Caki2 (cell line): ENCODE data around the gene TENT5A. TPM values are rescaled to one million over a fixed set of nuclear protein-coding genes. Genes with fewer than 3 reads are reported as not detected.
A peak's percentile ranks its signal among the peaks of the same experiment; 100 is the strongest.
"Not testable (repeated sequence)": the region's sequence is repeated elsewhere in the genome, so short reads cannot be mapped to it uniquely, and the experiment has no call there.

Experiments used
- DNase-seq: peaks from one replicate; pipeline ENCODE4 v3.0.0-alpha.2; 2015; ENCODE audit warnings: low read depth
- in situ Hi-C: cut with HindIII; loops from 2 replicates; pipeline ENCODE4 v1.10.0; 2016; ENCODE audit warnings: low sequenced_read_pairs, low pct_unique_long_range_greater_than_20kb, mixed read lengths
- total RNA-seq: library from RNA; depleted of rRNA; stranded (reverse); fragments of >200 nt; shearing (Covaris generic); gene quantifications from 2 replicates; pipeline ENCODE4 v1.2.3, GENCODE V29; 2014; ENCODE audit warnings: low replicate concordance

The TENT5A gene
- total RNA-seq, 1 experiment from 2014 or later, result 4.0 TPM

DNA sequence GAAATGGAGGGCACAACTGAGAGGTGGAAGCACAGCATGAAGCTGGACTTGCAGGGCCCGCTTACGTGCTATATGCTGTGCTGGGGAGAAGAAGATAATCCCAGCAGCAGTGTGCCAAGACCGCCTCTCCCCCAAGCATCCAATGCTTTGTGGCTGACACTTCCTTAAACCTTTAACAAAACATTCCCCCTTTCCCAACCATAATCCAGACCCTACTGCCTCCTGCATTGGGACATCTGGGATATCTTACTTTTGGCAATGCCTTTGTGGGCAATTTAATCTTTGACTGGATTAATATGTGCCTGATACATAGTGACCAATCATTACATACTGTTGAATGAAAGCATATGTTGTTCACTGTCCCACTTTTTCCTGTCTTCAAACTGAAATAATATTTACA, 3.1 kb upstream of the TENT5A start:
- in situ Hi-C loops, result no loop called here
- no peak for DNase-seq

DNA sequence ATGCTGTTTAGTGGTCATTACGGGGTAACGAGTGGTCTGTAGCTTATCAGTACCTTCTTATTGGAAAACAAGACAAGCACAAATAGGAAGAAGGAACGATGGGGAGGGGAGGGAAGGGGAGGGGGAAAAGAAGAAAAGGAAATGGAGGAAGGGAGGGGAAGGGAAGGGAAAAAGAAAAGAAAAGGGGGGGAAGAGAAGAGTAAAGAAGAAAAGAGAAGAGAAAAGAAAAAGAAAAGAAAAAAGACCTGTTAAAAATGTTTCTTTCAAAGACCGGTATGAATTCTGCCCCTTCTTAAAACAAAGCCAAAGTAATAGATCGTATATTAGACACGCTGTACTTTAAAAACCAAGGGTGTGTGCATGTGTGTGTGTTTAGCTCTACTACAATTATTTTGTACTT, 2.4 kb upstream of the TENT5A start:
- no peak for DNase-seq
- in situ Hi-C loops, result no loop called here

DNA sequence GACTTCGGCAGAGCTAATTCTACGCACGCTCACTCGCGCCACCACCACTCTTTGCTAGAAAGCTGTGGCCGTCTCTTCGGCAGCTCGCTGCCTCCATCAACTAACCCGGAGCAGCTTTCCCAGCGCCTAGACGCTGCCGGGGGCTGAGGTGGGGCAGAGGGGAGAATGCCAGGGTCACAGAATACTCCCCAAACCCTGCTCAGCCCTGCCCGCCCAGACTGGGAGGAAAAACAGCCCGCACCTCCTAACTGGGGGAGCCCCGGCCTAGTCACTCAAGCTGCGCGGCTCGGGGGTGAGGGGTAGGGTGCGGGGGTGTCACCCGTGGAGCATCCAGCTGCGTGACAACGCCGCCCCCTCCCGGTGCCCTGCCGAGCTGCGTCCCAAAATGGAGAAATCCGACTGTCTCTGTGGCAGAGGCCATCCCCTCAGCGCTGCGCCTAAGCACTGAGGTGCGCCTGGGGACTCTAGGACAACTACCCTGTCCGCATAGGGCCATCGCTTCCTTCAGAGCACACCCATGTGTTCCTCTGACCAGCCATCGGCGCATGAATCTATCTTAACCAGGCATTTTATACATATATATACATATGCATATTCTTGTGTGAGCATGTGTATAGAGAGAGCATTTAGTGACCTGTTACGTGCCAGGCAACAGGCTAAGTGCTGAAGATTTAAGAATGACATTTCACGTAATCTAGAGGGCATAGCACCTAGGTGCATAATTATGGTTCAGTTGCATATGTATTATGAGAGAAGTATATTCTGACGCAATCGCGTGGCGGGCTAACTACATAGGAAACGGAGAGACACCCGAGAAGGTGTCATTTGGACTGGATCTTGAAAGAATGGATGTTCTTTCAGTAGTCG, 1.5 kb upstream of the TENT5A start:
- no peak for DNase-seq
- in situ Hi-C loops, result no loop called here

DNA sequence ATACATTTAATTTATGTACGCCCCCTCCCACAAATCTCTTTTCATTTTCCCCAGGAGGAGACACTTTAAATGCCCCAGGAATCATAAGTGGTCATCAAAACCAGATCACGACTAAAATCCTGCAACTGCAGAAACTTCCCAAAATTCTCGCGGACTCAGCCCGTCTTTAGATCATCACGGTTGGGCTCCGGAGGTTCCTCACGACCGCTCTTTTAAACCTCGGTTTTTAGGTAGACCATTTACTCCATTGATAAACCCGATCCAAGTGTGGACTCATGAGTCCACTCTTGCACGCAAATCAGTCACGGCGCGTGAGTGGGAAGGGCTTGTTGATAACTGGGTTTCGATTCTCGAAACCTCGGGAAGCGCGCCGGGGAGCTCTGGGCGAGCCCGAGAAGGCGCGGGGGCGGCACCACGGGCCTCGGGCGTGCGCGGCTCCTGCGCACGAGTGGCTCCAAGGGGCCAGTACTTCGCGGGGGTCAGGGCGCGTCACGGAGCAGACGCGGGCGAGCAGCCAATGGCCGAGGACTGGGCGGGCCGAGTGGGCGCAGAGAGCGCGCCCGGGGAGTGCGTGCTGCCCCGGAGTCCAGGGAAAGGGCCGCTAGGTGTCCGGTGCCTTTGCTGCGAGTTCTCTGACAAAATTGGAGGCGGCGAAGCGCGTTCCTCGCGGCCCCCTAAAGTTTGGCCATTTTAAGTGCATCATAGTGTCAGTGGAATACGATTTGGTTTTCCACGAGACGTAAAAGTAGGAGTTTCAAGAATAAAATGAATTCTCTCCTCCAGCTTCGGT, 635 bp upstream of the TENT5A start:
- in situ Hi-C loops, result no loop called here
- peak; percentile 87 for DNase-seq

DNA sequence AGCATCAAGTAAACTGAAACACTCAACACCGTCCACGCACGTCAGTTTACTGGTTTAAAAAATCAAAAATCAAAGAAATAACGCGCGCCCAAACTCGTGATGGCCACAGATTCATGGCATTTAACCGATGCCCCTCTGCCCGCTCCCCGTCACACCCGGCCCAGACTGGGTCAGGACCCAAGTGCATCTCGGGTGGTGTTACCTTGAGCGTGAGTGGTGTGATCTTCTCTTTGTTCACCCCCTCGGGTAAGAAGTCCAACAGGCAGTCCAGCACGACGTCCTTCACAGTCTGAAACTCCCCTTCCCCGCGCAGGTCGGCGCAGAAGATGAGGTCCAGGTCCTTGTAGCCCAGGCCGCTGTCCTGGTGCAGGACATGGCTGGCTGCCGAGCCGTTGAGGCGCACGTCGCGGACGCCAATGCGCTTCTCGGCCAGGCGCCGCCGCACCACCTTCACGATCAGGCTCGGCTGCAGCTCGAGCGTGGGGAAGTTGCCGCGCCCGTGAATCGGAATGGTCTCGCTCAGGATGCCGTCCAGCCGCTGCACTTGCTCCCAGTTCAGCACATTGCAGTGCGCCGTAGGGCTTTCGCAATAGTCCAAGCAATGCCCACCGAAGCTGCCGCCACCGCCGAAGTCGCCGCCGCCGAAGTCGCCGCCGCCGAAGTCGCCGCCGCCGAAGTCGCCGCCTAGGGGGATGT, 945 bp downstream of the TENT5A start:
- in situ Hi-C loops, result no loop called here
- DNase-seq, result peak; percentile 39

DNA sequence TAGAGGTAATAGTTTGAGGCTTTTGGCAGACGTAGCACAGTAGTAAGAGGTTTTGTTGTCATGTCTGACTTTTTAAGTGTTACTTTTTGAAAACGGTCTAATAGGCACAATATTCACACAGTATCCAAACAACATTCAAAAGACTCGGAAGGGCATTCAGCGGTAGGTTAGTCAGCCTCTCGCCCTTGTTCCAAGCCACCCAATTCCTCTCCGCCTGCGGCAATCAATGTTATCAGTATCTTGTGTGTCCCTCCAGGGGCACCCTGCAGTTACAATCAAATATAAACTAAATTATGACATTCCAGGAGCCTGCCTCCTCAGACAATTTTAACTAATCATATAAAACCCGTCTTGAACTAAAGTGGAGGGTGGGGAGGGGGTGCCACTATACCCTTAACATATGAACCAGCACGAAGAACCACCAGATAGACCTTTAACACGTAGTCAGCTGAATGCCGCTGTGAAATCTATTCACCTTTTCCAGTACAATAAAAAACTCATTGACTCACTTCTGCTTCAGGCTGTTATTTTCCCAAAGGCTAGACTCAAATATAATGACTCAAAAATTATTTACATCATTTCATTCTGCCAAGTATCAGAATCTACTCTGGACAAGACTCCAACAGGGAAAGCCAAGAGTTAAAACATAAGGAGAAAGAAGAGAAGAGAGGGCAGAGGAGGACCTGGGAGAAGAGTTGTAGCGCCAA, 1.6 kb downstream of the TENT5A start:
- in situ Hi-C loops, result no loop called here

DNA sequence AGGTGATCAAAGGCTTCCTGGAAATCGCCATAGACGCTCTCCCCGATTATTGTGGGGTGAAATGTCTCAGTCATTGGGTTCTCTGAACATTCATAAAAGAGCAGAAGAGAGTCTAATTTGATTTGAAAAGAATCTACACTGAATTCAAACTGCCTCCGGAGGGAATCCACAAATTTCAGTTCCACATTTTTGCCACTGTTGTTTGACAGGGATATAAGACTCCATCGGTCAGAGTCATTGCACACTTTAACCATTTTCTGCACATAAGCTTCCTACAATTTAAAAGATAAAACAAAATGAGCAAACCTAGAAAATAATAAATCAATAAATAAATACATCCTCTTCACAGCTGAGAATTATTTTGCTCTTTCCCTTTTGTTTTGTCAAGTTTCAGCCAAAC, 2.3 kb downstream of the TENT5A start:
- no peak for DNase-seq
- in situ Hi-C loops, result no loop called here

More for the DNA sequence above, 1.6 kb downstream of the TENT5A start:
- no peak for DNase-seq

DNA sequence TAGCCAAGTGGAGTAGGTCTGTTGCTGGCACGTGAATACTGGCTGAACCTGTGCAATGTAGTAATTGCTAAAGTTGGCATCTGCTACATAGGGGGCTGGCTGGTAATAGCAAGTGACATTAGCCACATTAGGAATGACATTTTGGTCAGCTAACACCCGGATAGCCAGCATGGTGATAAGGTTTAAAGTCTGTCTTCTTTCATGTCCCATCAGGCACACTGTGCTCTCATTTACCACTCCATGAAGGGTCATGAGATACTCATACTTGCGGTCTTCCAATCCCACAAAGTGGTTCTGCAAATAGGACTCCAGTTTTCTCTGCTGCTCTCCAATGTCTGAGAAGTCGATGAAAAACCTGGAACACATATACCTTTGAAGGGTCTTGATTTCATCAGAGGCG, 2.8 kb downstream of the TENT5A start:
- in situ Hi-C loops, result no loop called here
- DNase-seq, result no peak

DNA sequence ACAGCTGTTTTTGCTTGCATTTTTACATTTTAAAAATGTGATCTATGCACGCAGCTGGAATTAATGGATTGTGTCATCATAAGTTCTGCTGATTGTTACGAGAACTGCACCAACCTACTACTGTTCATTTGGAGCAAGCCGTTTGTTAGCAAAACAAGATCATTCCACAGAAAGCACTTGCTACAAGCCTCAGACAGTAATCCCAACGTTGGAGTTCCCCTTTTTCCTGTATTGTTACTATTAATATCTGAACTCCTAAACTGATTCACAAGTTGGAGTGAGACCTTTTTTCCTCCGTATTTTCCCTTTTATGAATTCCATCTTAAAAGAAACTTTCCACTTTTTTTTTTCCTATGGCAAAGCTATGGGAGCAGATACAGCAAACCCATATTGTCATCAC, 3.5 kb downstream of the TENT5A start:
- in situ Hi-C loops, result no loop called here
- no peak for DNase-seq

DNA sequence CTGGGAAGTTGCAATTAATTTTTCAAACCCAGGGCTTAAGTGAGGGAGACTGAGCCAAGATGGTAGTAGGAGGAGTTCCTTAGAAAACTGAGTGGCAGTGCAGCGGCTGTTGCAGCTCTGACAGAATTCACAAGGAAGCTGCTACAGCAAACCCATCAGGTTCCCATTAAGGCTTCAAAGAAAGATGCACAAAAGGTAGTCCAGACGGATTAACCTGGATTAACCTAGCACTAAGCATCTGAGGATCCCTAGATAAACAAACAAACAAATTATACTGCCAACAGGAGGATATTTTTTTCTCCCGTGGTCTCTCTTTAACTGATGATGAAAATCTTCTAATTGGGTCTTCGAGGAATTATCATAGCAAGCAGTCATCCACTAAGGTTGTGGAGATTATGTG, 5.2 kb downstream of the TENT5A start:
- DNase-seq, result no peak
- in situ Hi-C loops, result no loop called here

DNA sequence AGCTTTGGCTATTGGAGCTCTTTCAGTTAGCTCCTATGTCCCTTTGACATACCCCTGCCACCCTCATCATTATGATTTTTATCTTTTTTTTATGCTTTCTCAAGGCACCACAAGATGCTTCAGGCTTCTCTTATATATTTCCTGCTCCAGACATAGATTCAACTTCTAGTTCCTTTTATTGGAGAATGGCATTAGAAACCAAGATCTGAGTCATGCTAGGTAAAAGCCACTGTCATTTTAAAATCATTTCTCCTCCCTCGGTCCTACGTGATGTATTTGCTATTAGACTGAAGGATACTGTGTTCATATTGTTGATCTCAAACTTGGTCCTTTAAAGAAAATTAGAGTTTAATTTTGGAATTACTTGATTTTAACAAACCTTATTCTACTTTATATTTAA, 8.3 kb downstream of the TENT5A start:
- in situ Hi-C loops, result no loop called here
- DNase-seq, result no peak

DNA sequence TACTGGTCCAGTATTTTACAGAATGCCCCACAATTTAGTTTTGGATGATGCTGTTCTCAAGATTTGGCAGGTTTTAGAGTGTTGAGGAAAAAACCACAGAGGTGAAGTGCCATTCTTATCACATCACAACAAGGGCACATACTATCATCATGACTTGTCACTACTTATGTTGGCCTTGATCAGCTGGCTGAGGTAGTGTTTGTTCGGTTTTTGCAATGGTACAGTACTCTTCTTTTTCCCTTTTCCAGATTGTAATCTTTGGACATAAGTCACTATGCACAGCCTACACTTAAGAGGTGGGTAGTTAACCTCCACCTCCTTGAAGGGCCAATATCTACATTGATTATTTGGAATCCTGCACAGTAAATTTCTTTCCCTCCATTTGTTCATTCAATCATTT, 8.8 kb downstream of the TENT5A start:
- in situ Hi-C loops, result no loop called here

DNA sequence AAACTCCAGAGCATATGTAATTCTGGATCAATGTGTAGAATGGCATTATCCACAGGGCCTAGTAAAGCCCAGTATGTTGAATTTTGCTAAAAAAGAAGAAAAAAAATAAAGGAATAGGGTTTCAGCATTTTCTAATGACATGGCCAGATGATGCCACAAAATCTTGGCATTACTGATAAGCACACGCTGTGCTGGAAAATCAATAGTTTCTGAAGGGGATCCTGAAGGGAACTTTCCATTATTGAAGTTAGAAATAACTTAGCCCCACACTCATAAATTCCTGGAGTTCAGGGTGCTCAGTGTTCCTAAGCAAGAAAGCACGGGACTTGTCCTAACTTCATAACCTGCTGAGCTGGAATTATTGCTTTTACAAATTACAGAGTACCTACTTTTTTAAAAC, 10.8 kb downstream of the TENT5A start:
- no peak for DNase-seq
- in situ Hi-C loops, result no loop called here

More for the DNA sequence above, 8.8 kb downstream of the TENT5A start:
- no peak for DNase-seq

DNA sequence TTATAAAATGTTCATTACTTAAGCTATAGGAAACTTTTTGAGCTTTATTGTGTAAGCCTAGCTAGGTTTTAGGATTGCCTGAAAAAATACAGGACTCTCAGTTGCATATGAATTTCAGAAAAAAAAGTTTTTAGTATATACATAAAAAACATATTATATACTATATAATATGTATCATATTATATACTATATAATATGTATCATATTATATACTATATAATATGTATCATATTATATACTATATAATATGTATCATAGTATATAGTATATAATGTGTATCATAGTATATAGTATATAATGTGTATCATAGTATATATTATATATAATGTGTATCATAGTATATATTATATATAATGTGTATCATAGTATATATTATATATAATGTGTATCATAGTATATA, 11.9 kb downstream of the TENT5A start:
- DNase-seq, result not testable (repeated sequence)

DNA sequence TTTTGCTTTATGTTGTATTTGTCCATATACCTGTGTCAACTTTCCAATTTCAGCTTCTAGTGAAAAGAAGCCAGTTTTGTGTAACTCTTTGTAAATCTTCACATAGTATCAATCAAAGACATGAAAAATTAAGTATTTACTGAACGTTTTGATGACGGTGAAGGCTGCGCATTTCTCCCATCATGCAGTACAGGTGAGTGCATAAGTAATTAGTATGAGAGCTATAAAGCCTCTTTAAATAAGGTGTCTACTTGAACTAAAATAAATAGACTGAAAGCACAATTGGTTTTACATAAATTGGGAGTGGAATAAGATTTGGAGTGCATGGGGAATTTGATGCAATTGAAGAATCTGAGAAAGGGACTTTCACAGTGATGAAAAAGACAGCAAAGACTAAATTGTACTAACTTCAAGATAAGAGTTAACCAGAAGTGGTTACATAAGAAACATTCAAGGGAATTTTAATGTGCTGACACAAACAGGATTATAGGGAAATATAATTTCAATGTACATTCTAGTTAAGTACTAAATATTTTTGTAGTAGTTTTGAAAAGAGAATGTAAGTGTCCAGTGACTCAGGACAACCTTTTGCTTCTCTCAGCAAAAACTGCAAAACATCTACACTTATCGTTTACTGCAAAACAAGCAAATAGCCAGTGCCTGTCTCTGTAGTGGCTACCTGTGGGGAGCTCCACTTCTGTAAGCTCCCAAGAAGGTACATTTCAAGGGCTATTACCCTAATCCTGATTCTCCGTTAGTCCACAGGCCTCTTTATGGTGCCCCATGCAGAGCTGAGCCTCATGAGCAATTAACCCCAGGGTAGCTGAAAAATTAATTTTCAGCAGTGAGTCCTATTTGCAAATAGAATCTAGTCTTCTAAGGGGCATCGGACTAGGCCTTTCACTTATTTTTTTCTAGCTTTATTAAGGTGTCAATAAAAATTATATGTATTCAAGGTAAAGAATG, 13.0 kb downstream of the TENT5A start:
- in situ Hi-C loops, result no loop called here
- no peak for DNase-seq

More for the DNA sequence above, 11.9 kb downstream of the TENT5A start:
- in situ Hi-C loops, result not testable (repeated sequence)

DNA sequence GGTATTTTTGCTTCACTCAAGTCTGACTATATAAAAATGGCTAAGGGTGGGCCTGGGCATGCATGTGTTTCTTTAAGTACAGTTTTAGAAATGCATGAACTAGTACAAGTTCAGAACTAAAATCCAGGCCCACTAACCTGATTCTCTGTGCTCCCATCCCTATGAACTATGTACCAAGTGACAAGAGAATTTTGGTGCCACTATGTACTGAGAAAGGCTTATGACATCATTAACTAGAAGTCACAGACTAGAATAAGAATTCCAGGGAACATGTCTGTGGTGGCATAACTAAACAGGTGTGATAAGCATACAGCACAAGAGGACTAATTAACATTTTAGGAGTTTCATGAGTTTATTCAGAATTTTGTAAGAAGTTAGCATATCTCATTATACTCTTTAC, 16.1 kb downstream of the TENT5A start:
- no peak for DNase-seq
- in situ Hi-C loops, result no loop called here

DNA sequence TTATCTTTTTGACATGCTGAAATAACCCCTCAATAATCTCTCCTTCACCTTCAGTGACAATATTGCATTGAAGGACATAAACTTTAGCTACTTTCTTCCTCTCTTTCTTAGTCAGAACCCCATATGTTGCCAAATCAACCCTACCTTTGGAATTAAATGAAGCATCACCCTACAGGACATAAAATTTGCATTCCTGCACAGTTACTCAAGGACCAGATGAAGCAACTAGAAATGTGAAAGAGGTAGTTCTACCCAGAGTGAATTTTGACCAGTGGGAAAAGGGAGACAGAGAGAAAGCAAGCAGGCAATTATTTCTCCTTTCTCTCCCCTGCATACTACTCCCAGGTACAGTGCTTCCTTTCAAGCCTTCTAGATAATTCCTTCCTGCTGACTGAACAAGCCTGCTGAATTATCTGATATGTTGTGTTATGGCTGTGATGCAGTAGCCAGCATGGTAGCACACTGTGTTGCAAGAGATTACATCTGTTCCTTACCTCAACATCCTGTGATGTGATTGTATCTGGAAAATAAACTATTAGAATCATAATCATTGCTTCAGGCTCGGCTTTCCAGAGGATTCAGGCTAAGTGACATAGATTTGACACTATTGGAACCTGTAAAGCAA, 16.6 kb downstream of the TENT5A start:
- DNase-seq, result no peak

More for the DNA sequence above, 16.6 kb downstream of the TENT5A start:
- in situ Hi-C loops, result no loop called here
